Ovary (tissue), 3 donors: ENCODE results near the gene METTL5.
"Not testable (repeated sequence)": the region's sequence is repeated elsewhere in the genome, so short reads cannot be mapped to it uniquely, and the experiment has no call there.

Source experiments
- EP300 ChIP-seq: sonication (generic); formaldehyde crosslinking; IDR thresholded peaks from one replicate; pipeline ENCODE4 v1.6.1; 2017; ENCODE audit warnings: antibody characterized with exemption
- POLR2A ChIP-seq: fragments of 450-650 bp; IDR thresholded peaks from one replicate; pipeline ENCODE4 v1.6.1; 2017; ENCODE audit warnings: antibody characterized with exemption, mild to moderate bottlenecking, moderate library complexity
- TF ChIP-seq, protein P1 (sequence below), 3 donors: fragments of 450-650 bp in 2 of 3; fragments of 200-600 bp in 1 of 3; IDR thresholded peaks; one replicate each; pipeline versions ENCODE4 v1.5.1 to v1.8.0; 2016 to 2022; ENCODE audit warnings: antibody characterized with exemption in 3 of 3, mild to moderate bottlenecking in 1 of 3
- donor health status: DM: no; HTN: no; CAD: no.

DNA sequence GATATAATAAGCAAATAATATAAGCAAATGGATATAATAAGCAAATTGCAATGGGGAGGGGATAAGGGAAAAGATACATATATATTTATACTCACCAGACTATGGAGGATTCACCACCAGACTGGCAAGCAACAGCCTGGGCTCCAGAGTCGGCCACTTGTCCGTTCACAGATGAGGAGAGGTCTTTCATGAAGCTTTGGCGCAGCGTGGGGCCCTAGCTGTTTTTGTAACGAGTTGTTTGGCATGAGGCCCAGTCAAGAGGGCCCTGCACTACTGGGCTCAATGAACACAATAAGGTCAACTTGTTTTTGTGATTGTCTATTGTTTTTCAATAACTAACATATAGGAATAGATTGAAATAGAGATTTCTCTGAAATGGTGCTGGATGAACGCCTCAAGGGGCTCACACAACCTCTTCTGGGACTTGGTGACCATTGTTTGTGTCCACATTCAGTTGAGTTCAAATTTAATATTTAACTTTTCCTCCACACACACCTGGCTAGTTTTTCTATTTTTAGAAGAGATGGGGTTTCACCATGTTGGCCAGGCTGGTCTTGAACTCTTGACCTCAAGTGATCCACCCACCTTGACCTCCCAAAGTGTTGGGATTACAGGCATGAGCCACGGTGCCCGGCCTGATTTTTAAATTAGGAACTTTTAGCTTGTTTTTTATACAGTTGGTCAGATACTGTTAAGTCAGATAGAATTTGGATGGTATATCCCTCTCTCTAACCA lies 24.4 kb upstream of the METTL5 start:
- not testable (repeated sequence) for TF ChIP-seq POLR2A, EP300
- TF ChIP-seq, protein P1, sequence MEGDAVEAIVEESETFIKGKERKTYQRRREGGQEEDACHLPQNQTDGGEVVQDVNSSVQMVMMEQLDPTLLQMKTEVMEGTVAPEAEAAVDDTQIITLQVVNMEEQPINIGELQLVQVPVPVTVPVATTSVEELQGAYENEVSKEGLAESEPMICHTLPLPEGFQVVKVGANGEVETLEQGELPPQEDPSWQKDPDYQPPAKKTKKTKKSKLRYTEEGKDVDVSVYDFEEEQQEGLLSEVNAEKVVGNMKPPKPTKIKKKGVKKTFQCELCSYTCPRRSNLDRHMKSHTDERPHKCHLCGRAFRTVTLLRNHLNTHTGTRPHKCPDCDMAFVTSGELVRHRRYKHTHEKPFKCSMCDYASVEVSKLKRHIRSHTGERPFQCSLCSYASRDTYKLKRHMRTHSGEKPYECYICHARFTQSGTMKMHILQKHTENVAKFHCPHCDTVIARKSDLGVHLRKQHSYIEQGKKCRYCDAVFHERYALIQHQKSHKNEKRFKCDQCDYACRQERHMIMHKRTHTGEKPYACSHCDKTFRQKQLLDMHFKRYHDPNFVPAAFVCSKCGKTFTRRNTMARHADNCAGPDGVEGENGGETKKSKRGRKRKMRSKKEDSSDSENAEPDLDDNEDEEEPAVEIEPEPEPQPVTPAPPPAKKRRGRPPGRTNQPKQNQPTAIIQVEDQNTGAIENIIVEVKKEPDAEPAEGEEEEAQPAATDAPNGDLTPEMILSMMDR (IDR thresholded peaks at IDR 0.05), result not testable (repeated sequence)
